ENCODE results near the gene KNSTRN. TPM values are rescaled to one million over a fixed set of nuclear protein-coding genes. Genes with fewer than 3 reads are reported as not detected.

Gene KNSTRN
- total and polyA plus RNA-seq, 2 experiments from 2014 or later: 67.9 to 80.4 TPM

- H4K20me1 ChIP-seq (replicated peaks; ENCODE audit: insufficient read depth): no peaks in the 10 kb centered on the region
- no peaks in the 10 kb centered on the region for H3K9me2 ChIP-seq (ENCODE audit: insufficient read depth)
- H3K36me3 Mint-ChIP-seq (ENCODE audit: low read depth): no peaks in the 10 kb centered on the region; the same call in 2 of the 3 replicates
- DNase-seq (ENCODE audit: low spot score) (peak; percentile 32), ATAC-seq (no peak)
- no peak overlapping the region for H3K27ac ChIP-seq (ENCODE audit: low read depth)
- H3K4me2 ChIP-seq: no peak overlapping the region; the same call in 1 of the 2 replicates
- H3K27me3 ChIP-seq (ENCODE audit: insufficient read depth): no peaks in the 10 kb centered on the region
- no peaks in the 10 kb centered on the region for H3K79me2 ChIP-seq (replicated peaks; ENCODE audit: insufficient read depth)
- no peaks in the 10 kb centered on the region for H3K36me3 ChIP-seq (ENCODE audit: insufficient read depth)
- H3K4me1 ChIP-seq (ENCODE audit: insufficient read depth): peaks cover 4% of the 10 kb centered on the region; the same call in 1 of the 2 replicates
- H3K27me3 Mint-ChIP-seq (ENCODE audit: insufficient read depth, low read depth, poor library complexity): peaks cover 20% of the 10 kb centered on the region
- H3K27ac Mint-ChIP-seq: no peak overlapping the region
- H3F3A ChIP-seq (replicated peaks; ENCODE audit: low read depth): no peaks in the 10 kb centered on the region
- H3K4me1 Mint-ChIP-seq: peaks cover 48% of the 10 kb centered on the region
- no peak overlapping the region for H3K4me3 ChIP-seq
- H3K4me3 Mint-ChIP-seq: no peak overlapping the region
- H2AFZ ChIP-seq: peak overlapping the region; percentile 88
- TF ChIP-seq ZNF462 (CRISPR knock-in tag; IDR thresholded peaks at IDR 0.05): no peak
- no peak for TF ChIP-seq ETS1 (IDR thresholded peaks at IDR 0.05)
- TF ChIP-seq CTCF (conservative IDR thresholded peaks at IDR 0.05; ENCODE audit: low read depth in 2 of 2): peak; percentile 9 to 68; a peak in 2 of 4 replicates
- H3K9me3 Mint-ChIP-seq: no peaks in the 10 kb centered on the region
Observed at GRCh38 chr15:40339621-40339945, 42.9 kb upstream of the KNSTRN start.

Data from GM23338 (cell line).